Colonic mucosa (tissue), 4 donors: Measurements from ENCODE around the gene DCAF6. TPM values are rescaled to one million over a fixed set of nuclear protein-coding genes. Genes with fewer than 3 reads are reported as not detected.

ENCODE experiments used
- DNase-seq: peaks from one replicate; pipeline ENCODE4 v3.0.0-alpha.2; 2020
- H3K27ac ChIP-seq: fragments of 200-600 bp; one replicate; pipeline ENCODE4 v1.8.0; 2021
- H3K27me3 ChIP-seq: fragments of 200-600 bp; one replicate; pipeline ENCODE4 v1.8.0; 2021
- H3K36me3 ChIP-seq: fragments of 200-600 bp; one replicate; pipeline ENCODE4 v1.8.0; 2021
- H3K4me1 ChIP-seq: fragments of 200-600 bp; one replicate; pipeline ENCODE4 v1.8.0; 2021; ENCODE audit warnings: mild to moderate bottlenecking
- H3K4me3 ChIP-seq: fragments of 200-600 bp; one replicate; pipeline ENCODE4 v1.8.0; 2021
- H3K9ac ChIP-seq, 2 donors: one replicate each; pipeline ENCODE4 v1.7.0; 2013; ENCODE audit warnings: control low read depth in 2 of 2, low read depth in 2 of 2, low read length in 2 of 2
- H3K9me3 ChIP-seq: fragments of 200-600 bp; one replicate; pipeline ENCODE4 v1.8.0; 2021
- CTCF ChIP-seq: fragments of 200-600 bp; IDR thresholded peaks from one replicate; pipeline ENCODE4 v1.8.0; 2022; ENCODE audit warnings: antibody characterized with exemption, mild to moderate bottlenecking
- intact Hi-C: fragments of 100-400 bp; cut with DNase I; formaldehyde crosslinking; loops from one replicate; pipeline ENCODE4 v1.14.1; 2022
- total RNA-seq, 2 donors: library from RNA; stranded (reverse); fragmentation: NEBNext Ultra II Directional in 1 of 2; extraction: Animal tissue kit (Norgen Biotek cat#: 25700) in 1 of 2; gene quantifications; one replicate each; pipeline ENCODE4 v1.2.1, GENCODE V29; 2021
- donor health status: healthy.
- donor health status: DM: no; HTN: no; CAD: no.
- donor health status: DM: no; HTN: no; CAD: no.

DCAF6 gene
- total RNA-seq, 2 donors from 2014 or later, result 47.2 to 67.0 TPM

- intact Hi-C loops, result loop anchor here (10.0 kb wide), 1 partner anchor 370 kb away; no protein-coding TSS in a partner anchor
- H3K4me1 ChIP-seq, result peaks cover 8% of the 10 kb centered on the region
- peak; percentile 78 for TF ChIP-seq CTCF
- no peaks in the 10 kb centered on the region for H3K9me3 ChIP-seq
- H3K36me3 ChIP-seq, result no peaks in the 10 kb centered on the region
- H3K27ac ChIP-seq, result no peak overlapping the region
- H3K4me3 ChIP-seq, result no peak overlapping the region
- peak; percentile 55 for DNase-seq
- H3K9ac ChIP-seq, result no peak overlapping the region
- no peaks in the 10 kb centered on the region for H3K27me3 ChIP-seq
Measured at GRCh38 chr1:168084396-168085231, 148.1 kb downstream of the DCAF6 start.

- H3K27me3 ChIP-seq, result no peaks in the 10 kb centered on the region
- peaks cover 11% of the 10 kb centered on the region for H3K4me1 ChIP-seq
- intact Hi-C loops, result loop anchor here (10.0 kb wide), 1 partner anchor 371 kb away; no protein-coding TSS in a partner anchor
- DNase-seq, result no peak
- H3K9me3 ChIP-seq, result no peaks in the 10 kb centered on the region
- H3K4me3 ChIP-seq, result no peak overlapping the region
- H3K9ac ChIP-seq, result no peak overlapping the region
- TF ChIP-seq CTCF, result no peak
- H3K36me3 ChIP-seq, result no peaks in the 10 kb centered on the region
- H3K27ac ChIP-seq, result no peak overlapping the region
Measured at GRCh38 chr1:168085401-168085872, 149.0 kb downstream of the DCAF6 start.

- H3K36me3 ChIP-seq, result no peaks in the 10 kb centered on the region
- intact Hi-C loops, result loop anchor here (10.0 kb wide), 1 partner anchor 372 kb away; no protein-coding TSS in a partner anchor
- TF ChIP-seq CTCF, result no peak
- H3K9ac ChIP-seq, result no peak overlapping the region
- H3K4me1 ChIP-seq, result peaks cover 11% of the 10 kb centered on the region
- H3K9me3 ChIP-seq, result no peaks in the 10 kb centered on the region
- no peak overlapping the region for H3K27ac ChIP-seq
- DNase-seq, result no peak
- H3K4me3 ChIP-seq, result no peak overlapping the region
- H3K27me3 ChIP-seq, result no peaks in the 10 kb centered on the region
Measured at GRCh38 chr1:168086438-168086837, 150.0 kb downstream of the DCAF6 start.

- Histone ChIP-seq H3K9me3 (no peaks in the 10 kb centered on the region), H3K27me3 (no peaks in the 10 kb centered on the region), H3K27ac (no peak overlapping the region), H3K36me3 (no peaks in the 10 kb centered on the region), H3K4me1 (peaks cover 16% of the 10 kb centered on the region), H3K4me3 (no peak overlapping the region), H3K9ac (no peak overlapping the region)
- no peak for TF ChIP-seq CTCF
- intact Hi-C loops, result loop anchor here (10.0 kb wide), 1 partner anchor 373 kb away; no protein-coding TSS in a partner anchor
- no peak for DNase-seq
Measured at GRCh38 chr1:168087696-168088095, 151.2 kb downstream of the DCAF6 start.

GRCh38 chr1:168088511-168089325 is 152.2 kb downstream of the DCAF6 start:
- intact Hi-C loops, result loop anchor here (10.0 kb wide), 1 partner anchor 374 kb away; no protein-coding TSS in a partner anchor
- H3K4me1 ChIP-seq, result peaks cover 16% of the 10 kb centered on the region

More at GRCh38 chr1:168088511-168089325, 152.2 kb downstream of the DCAF6 start:
- no peaks in the 10 kb centered on the region for H3K27me3 ChIP-seq
- peak overlapping the region; percentile 60 for H3K27ac ChIP-seq
- TF ChIP-seq CTCF, result no peak
- no peaks in the 10 kb centered on the region for H3K36me3 ChIP-seq
- peak overlapping the region in 1 of 2 donors; percentile 46 for H3K9ac ChIP-seq
- DNase-seq, result peak; percentile 46
- H3K9me3 ChIP-seq, result no peaks in the 10 kb centered on the region
- no peak overlapping the region for H3K4me3 ChIP-seq
